Activated CD8-positive, alpha-beta T cell treated with anti-CD3 and anti-CD28 coated beads, Interleukin-2, amount 10 ng/mL, durations not matched to agents 7 days and 5 days (primary cell): Measurements from ENCODE around the gene BDH1. TPM values are rescaled to one million over a fixed set of nuclear protein-coding genes. Genes with fewer than 3 reads are reported as not detected.

ENCODE experiments used
- ATAC-seq: fragments of 150-1000 bp; cut with Tn5 transposase; one replicate; pipeline ENCODE4 v1.10.0; 2021; ENCODE audit warnings: moderate library complexity
- CTCF ChIA-PET: fragments of 350-600 bp; sonication (Branson Sonifier 250); formaldehyde crosslinking; loops from one replicate; lab custom pipeline; 2021; ENCODE audit warnings: antibody characterized with exemption; lab: Charles Lee
- POLR2A ChIA-PET: fragments of 350-600 bp; sonication (Branson Sonifier 250); formaldehyde crosslinking; loops from one replicate; lab custom pipeline; 2021; ENCODE audit warnings: antibody characterized with exemption; lab: Charles Lee
- DNase-seq: peaks from one replicate; pipeline ENCODE4 v3.0.0-alpha.2; 2020
- H3K27ac Mint-ChIP-seq: one replicate; pipeline ENCODE4 v1.8.0; 2021; ENCODE audit warnings: mild to moderate bottlenecking, mixed read lengths
- H3K27me3 Mint-ChIP-seq: one replicate; pipeline ENCODE4 v1.8.0; 2021; ENCODE audit warnings: low read depth, mixed read lengths
- H3K36me3 Mint-ChIP-seq: one replicate; pipeline ENCODE4 v1.8.0; 2021; ENCODE audit warnings: low read depth, mixed read lengths
- H3K4me1 Mint-ChIP-seq: one replicate; pipeline ENCODE4 v1.8.0; 2021; ENCODE audit warnings: low read depth, mixed read lengths
- H3K4me3 Mint-ChIP-seq: one replicate; pipeline ENCODE4 v1.8.0; 2021; ENCODE audit warnings: mild to moderate bottlenecking, mixed read lengths
- H3K9me3 Mint-ChIP-seq: one replicate; pipeline ENCODE4 v1.8.0; 2022; ENCODE audit warnings: mixed read lengths; ENCODE audit not compliant: insufficient read depth
- total RNA-seq, 2 experiments: library from RNA; stranded (reverse); gene quantifications; one replicate each; pipeline ENCODE4 v1.2.3, GENCODE V29; 2021

BDH1 gene
- total RNA-seq, 2 experiments from 2014 or later: 166 to 171 TPM

DNA sequence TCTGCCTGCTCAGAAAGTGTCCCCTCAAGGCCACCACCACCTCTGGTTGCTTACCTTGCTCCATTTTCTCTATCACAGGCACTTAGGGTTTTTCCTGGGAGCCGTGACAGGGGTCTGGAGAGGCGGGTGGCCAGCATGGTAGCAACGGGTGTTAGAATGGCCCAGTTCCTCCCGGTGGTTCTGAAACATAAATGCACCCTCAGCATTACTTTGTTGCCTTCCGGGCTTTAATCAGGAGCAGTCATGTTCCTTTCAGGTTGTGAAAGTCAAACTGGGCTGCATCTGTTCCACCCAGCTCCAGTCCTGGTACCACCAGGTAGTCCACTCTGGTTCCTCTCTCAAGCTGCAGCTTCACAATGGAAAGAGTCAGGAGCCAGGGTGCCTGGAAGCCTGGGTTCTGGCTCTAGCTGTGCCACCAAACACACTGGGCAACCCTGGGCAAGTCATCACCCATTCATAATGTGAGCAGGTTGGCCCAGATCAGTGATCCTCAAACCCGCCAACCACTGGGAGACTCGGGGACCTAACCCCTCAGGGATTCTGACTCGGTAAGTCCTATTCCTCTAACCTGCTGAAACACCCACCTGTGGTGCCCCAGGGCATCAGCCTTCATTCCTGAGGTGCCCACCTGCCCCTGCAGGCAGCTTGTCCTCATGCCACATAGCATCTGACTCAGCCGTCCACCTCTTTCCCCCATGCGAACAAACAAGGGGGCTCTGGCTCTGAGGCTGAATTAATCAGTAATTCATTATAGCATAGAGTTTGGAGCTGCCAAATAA lies 9.3 kb downstream of the BDH1 start:
- no peaks in the 10 kb centered on the region for H3K27me3 Mint-ChIP-seq
- H3K4me3 Mint-ChIP-seq: no peak overlapping the region
- ChIA-PET CTCF (no interaction called here), POLR2A (no interaction called here)
- H3K4me1 Mint-ChIP-seq: peaks cover 9% of the 10 kb centered on the region
- peak overlapping the region; percentile 32 for H3K27ac Mint-ChIP-seq
- ATAC-seq (no peak), DNase-seq (no peak)
- peaks cover 62% of the 10 kb centered on the region for H3K36me3 Mint-ChIP-seq
- no peaks in the 10 kb centered on the region for H3K9me3 Mint-ChIP-seq

DNA sequence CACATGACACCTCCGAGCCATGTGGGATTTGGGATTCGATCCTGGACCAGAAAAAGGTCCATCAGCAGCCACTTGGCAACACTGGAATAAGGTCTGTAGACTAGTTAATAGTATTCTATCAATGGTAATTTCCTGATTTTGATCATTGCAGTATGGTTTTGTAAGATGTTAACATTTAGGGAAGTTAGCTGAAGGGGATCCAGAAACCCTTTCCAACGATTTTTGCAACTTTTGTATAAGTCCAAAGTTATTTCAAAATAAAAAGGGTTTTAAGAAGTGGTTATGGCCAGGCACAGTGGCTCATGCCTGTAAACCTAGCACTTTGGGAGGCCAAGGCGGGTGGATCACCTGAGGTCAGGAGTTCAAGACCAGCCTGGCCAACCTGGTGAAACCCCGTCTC lies 10.2 kb downstream of the BDH1 start:
- H3K4me1 Mint-ChIP-seq: peaks cover 4% of the 10 kb centered on the region
- DNase-seq: no peak
- POLR2A ChIA-PET: no interaction called here
- H3K27me3 Mint-ChIP-seq: no peaks in the 10 kb centered on the region
- ATAC-seq: no peak
- no peaks in the 10 kb centered on the region for H3K9me3 Mint-ChIP-seq
- peaks cover 64% of the 10 kb centered on the region for H3K36me3 Mint-ChIP-seq
- H3K4me3 Mint-ChIP-seq: no peak overlapping the region
- H3K27ac Mint-ChIP-seq: no peak overlapping the region
- CTCF ChIA-PET: no interaction called here

- Mint-ChIP-seq H3K9me3 (no peaks in the 10 kb centered on the region), H3K4me3 (no peak overlapping the region), H3K27ac (no peak overlapping the region), H3K27me3 (no peaks in the 10 kb centered on the region), H3K4me1 (peaks cover 4% of the 10 kb centered on the region), H3K36me3 (peaks cover 61% of the 10 kb centered on the region)
- no peak for DNase-seq
- ChIA-PET CTCF (no interaction called here), POLR2A (interaction anchor here (1.2 kb wide), 1 partner anchor 9 kb away, joined by 5 read pairs; no protein-coding TSS in a partner anchor)
- ATAC-seq: no peak
Observed at GRCh38 chr3:197545101-197545500, 10.7 kb downstream of the BDH1 start.

DNA sequence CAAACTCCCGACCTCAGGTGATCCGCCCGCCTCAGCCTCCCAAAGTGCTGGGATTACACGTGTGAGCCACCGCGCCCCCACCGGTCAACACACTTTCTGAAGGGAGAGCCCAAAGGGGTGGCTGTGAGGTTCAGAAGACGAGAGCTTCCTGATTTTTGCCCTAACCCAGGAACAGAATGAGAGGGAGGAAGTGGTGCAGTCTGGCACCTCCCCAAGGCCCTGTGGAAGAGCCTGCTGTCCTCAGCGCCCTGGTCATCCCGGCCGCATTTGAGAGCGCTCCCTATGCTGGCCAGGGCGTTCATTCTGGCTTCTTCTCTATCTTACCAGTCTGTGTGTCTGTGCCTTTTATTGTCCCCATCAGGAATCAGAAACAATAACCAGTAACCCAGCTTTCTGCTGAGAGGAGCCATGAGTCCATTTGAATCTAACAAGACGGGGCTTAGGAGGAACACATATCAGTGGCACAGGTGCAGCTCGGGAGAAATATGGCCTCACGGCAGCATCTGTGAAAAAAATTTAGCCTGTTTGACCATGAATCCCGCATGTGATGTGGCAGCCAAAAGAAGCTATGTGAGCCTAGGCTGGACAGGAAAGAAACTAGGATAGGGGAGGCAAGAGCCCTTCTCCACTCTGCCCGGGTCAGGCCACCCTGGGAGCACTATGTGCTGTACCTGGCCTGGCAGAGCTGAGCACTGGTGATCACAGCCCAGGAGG lies 12.9 kb downstream of the BDH1 start:
- ATAC-seq: no peak
- no peak for DNase-seq
- Mint-ChIP-seq H3K4me3 (no peak overlapping the region), H3K27me3 (no peaks in the 10 kb centered on the region), H3K4me1 (peaks cover 3% of the 10 kb centered on the region), H3K36me3 (peaks cover 70% of the 10 kb centered on the region), H3K27ac (no peak overlapping the region), H3K9me3 (no peaks in the 10 kb centered on the region)
- CTCF ChIA-PET: no interaction called here
- POLR2A ChIA-PET: no interaction called here

GRCh38 chr3:197541756-197542539 lies 13.8 kb downstream of the BDH1 start:
- no peak for ATAC-seq
- Mint-ChIP-seq H3K27ac (no peak overlapping the region), H3K36me3 (peaks cover 76% of the 10 kb centered on the region), H3K9me3 (no peaks in the 10 kb centered on the region), H3K4me1 (peaks cover 3% of the 10 kb centered on the region), H3K4me3 (no peak overlapping the region), H3K27me3 (no peaks in the 10 kb centered on the region)
- CTCF ChIA-PET: no interaction called here
- DNase-seq: no peak
- POLR2A ChIA-PET: interaction anchor here (1.3 kb wide), 1 partner anchor 8 kb away, joined by 8 read pairs; no protein-coding TSS in a partner anchor

DNA sequence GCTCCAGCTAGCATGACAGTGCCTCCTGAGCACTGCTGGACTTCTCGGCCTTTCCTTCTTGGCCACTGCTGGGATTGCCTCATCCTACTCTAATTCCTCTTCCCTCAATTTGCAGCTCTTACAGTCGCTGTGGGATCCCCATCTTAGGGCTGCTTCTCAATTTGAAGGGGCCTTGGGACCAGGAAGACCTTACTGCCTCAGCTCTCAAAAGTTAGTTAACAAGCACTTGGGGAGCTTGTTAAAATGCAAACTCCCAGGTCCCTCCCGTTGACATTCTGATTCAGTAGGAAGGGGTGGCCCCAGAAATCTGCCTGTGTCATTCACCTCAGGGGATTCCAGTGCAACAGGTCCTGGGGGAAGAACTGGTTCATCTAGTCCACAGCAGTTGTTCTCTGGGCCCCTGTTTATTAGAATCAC lies 14.8 kb downstream of the BDH1 start:
- Mint-ChIP-seq H3K36me3 (peaks cover 75% of the 10 kb centered on the region), H3K27ac (peak overlapping the region; percentile 60), H3K27me3 (no peaks in the 10 kb centered on the region), H3K4me3 (no peak overlapping the region), H3K9me3 (no peaks in the 10 kb centered on the region), H3K4me1 (peaks cover 3% of the 10 kb centered on the region)
- POLR2A ChIA-PET: interaction anchor here (0.6 to 1.3 kb wide), 2 partner anchors 9 to 10 kb away, joined by 4 to 8 read pairs; no protein-coding TSS in a partner anchor
- no peak for DNase-seq
- no peak for ATAC-seq
- CTCF ChIA-PET: interaction anchor here (1.3 kb wide), 1 partner anchor 14 kb away, joined by 3 read pairs; no protein-coding TSS in a partner anchor

GRCh38 chr3:197539651-197540051 lies 16.1 kb downstream of the BDH1 start:
- ChIA-PET POLR2A (no interaction called here), CTCF (no interaction called here)
- Mint-ChIP-seq H3K27ac (peak overlapping the region; percentile 10), H3K4me3 (no peak overlapping the region), H3K4me1 (peaks cover 3% of the 10 kb centered on the region), H3K36me3 (peaks cover 74% of the 10 kb centered on the region), H3K27me3 (no peaks in the 10 kb centered on the region), H3K9me3 (no peaks in the 10 kb centered on the region)
- no peak for ATAC-seq
- DNase-seq: no peak

DNA sequence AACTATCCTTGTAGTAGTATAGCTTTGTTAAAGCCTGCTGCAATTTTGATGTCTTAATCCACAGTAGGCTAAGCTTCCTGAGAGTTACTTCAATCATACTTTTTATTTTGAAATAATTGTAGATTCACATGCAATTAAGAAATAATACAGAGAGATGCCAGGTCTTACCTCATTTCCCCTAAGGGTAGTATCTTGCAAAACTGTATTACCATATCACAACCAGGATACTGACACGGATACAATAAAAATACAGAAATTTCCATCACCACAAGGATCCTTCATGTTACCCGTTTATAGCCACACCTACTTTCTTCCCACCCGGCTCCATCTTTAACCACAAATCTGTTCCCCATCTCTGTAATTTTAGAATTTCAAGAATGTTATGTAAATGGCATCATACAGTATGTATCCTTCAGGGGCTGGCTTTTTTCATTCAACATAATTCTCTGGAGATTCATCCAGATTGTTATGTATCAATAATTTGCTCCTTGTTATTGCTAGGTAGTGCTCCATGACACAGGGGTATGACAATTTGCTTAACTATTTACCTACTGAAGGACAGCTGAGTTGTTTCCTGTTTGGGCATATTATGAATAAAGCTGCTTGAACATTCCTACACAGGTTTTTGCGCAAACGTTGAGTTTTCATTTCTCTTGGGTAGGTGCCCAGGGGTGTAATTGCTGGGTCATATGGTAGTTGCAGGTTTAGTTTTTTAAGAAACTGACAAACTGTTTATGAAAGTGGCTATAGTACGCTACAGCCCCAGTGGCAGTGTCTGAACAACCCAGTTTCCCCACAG lies 21.6 kb downstream of the BDH1 start:
- Mint-ChIP-seq H3K9me3 (no peaks in the 10 kb centered on the region), H3K4me3 (no peak overlapping the region), H3K4me1 (no peaks in the 10 kb centered on the region), H3K27ac (no peak overlapping the region), H3K27me3 (no peaks in the 10 kb centered on the region), H3K36me3 (peaks cover 61% of the 10 kb centered on the region)
- ChIA-PET POLR2A (no interaction called here), CTCF (no interaction called here)
- ATAC-seq: no peak
- DNase-seq: no peak

- ChIA-PET POLR2A (interaction anchor here (0.7 kb wide), 1 partner anchor 34 kb away, joined by 3 read pairs; no protein-coding TSS in a partner anchor), CTCF (no interaction called here)
- DNase-seq: no peak
- H3K27me3 Mint-ChIP-seq: no peaks in the 10 kb centered on the region
- H3K4me1 Mint-ChIP-seq: no peaks in the 10 kb centered on the region
- H3K9me3 Mint-ChIP-seq: no peaks in the 10 kb centered on the region
- H3K36me3 Mint-ChIP-seq: peaks cover 61% of the 10 kb centered on the region
- ATAC-seq: no peak
- H3K4me3 Mint-ChIP-seq: no peak overlapping the region
- H3K27ac Mint-ChIP-seq: no peak overlapping the region
Observed at GRCh38 chr3:197533396-197533795, 22.4 kb downstream of the BDH1 start.

DNA sequence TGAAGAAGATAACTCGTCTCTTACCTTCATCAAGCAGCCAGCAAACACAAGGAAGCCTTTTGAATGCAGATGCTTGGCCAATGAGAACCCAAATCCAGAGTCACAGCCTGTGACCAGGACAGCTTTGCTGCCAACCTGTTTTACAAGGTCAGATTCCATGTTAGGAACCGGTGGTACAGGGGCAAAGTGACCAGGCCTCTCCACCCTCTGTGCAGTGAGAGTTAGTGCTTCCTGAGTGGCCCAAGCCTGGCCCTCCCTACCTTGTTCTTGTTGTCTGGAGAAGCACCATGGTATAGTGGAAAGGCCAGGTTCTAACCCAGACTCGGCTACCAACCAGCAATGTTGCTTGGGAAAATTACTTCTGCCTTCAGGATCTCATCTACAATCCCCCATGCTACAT lies 23.4 kb downstream of the BDH1 start:
- H3K36me3 Mint-ChIP-seq: peaks cover 65% of the 10 kb centered on the region
- H3K4me1 Mint-ChIP-seq: no peaks in the 10 kb centered on the region
- DNase-seq: no peak
- no peaks in the 10 kb centered on the region for H3K27me3 Mint-ChIP-seq
- ChIA-PET CTCF (no interaction called here), POLR2A (no interaction called here)
- no peak overlapping the region for H3K4me3 Mint-ChIP-seq
- no peak overlapping the region for H3K27ac Mint-ChIP-seq
- no peak for ATAC-seq
- H3K9me3 Mint-ChIP-seq: no peaks in the 10 kb centered on the region

- POLR2A ChIA-PET: no interaction called here
Observed at GRCh38 chr3:197528190-197528589, 27.6 kb downstream of the BDH1 start.

More at GRCh38 chr3:197528190-197528589, 27.6 kb downstream of the BDH1 start:
- Mint-ChIP-seq H3K4me1 (no peaks in the 10 kb centered on the region), H3K36me3 (peaks cover 76% of the 10 kb centered on the region), H3K27ac (no peak overlapping the region), H3K27me3 (no peaks in the 10 kb centered on the region), H3K9me3 (no peaks in the 10 kb centered on the region), H3K4me3 (no peak overlapping the region)
- DNase-seq (no peak), ATAC-seq (no peak)
- CTCF ChIA-PET: no interaction called here
